Cardiac ventricle fibroblast (primary cell): ENCODE data around the gene USP40. TPM values are rescaled to one million over a fixed set of nuclear protein-coding genes. Genes with fewer than 3 reads are reported as not detected.

ENCODE experiments used
- total RNA-seq: library from RNA; depleted of rRNA; stranded (reverse); fragments of >200 nt; gene quantifications from 2 replicates; pipeline ENCODE4 v1.2.3, GENCODE V29; 2015

Gene USP40
- 29.2 and 33.7 TPM in 2 replicates for total RNA-seq

GRCh38 chr2:233566141-233566956 is at the start of gene USP40:
TSS of gene USP40 (minus strand) at chr2:233566782. CDS start at chr2:233565554, 1,228 bp downstream.

Other genes starting within 250 kb of the USP40 start
- 11.1 and 12.4 TPM in 2 replicates for gene DGKD, start 212.3 kb downstream of the USP40 start, total RNA-seq
- gene UGT1A8, start 50.9 kb upstream of the USP40 start, total RNA-seq, result not detected in 2 replicates
- gene UGT1A10, start 69.7 kb upstream of the USP40 start, total RNA-seq, result not detected in 2 replicates
- not detected in 2 replicates for gene UGT1A9, start 105.1 kb upstream of the USP40 start, total RNA-seq
- not detected in 2 replicates for gene UGT1A7, start 115.1 kb upstream of the USP40 start, total RNA-seq
- not detected in 2 replicates for gene UGT1A6, start 126.1 kb upstream of the USP40 start, total RNA-seq
- not detected in 2 replicates for gene UGT1A5, start 146.1 kb upstream of the USP40 start, total RNA-seq
- gene UGT1A4, start 152.0 kb upstream of the USP40 start, total RNA-seq, result 0.34 TPM in 1 of 2 replicates, not detected in the other
- not detected in 2 replicates for gene UGT1A3, start 162.3 kb upstream of the USP40 start, total RNA-seq
- gene UGT1A1, start 193.5 kb upstream of the USP40 start, total RNA-seq, result not detected in 2 replicates
- gene MROH2A, start 211.5 kb upstream of the USP40 start, total RNA-seq, result not detected in 2 replicates